Spleen (tissue), 11 donors: ENCODE results near the gene PPIL1. TPM values are rescaled to one million over a fixed set of nuclear protein-coding genes. Genes with fewer than 3 reads are reported as not detected.

Experiments
- DNase-seq: peaks from one replicate; pipeline ENCODE4 v3.0.0-alpha.2; 2020
- H3K27ac ChIP-seq, 8 donors: fragments of 200-600 bp; sonication (generic) in 7 of 8; 1 replicate in 4 of 8; 2 replicates in 4 of 8; pipeline versions ENCODE4 v1.5.0 to v1.8.0; 2016 to 2021; ENCODE audit warnings: inconsistent platforms in 4 of 8, mild to moderate bottlenecking in 4 of 8, moderate library complexity in 1 of 8
- H3K27me3 ChIP-seq, 7 donors: fragments of 200-600 bp; sonication (generic) in 6 of 7; replicated peaks in 1 of 7; 1 replicate in 4 of 7; 2 replicates in 3 of 7; pipeline versions ENCODE4 v1.5.0 to v1.8.0; 2016 to 2021; ENCODE audit warnings: inconsistent platforms in 3 of 7, mild to moderate bottlenecking in 1 of 7
- H3K36me3 ChIP-seq, 6 donors: fragments of 200-600 bp; sonication (generic) in 5 of 6; 1 replicate in 4 of 6; 2 replicates in 2 of 6; pipeline versions ENCODE4 v1.5.0 to v1.8.0; 2016 to 2021; ENCODE audit warnings: inconsistent platforms in 2 of 6
- H3K4me1 ChIP-seq, 6 donors: fragments of 200-600 bp; sonication (generic) in 5 of 6; 1 replicate in 3 of 6; 2 replicates in 3 of 6; pipeline versions ENCODE4 v1.5.0 to v1.8.0; 2016 to 2021; ENCODE audit warnings: inconsistent platforms in 3 of 6
- H3K4me3 ChIP-seq, 8 donors: fragments of 200-600 bp; sonication (generic) in 7 of 8; 1 replicate in 4 of 8; 2 replicates in 4 of 8; pipeline versions ENCODE4 v1.5.0 to v1.8.0; 2016 to 2021; ENCODE audit warnings: inconsistent platforms in 4 of 8, mild to moderate bottlenecking in 4 of 8, moderate library complexity in 2 of 8
- H3K9me3 ChIP-seq, 8 donors: fragments of 200-600 bp; sonication (generic) in 7 of 8; 1 replicate in 4 of 8; 2 replicates in 4 of 8; pipeline versions ENCODE4 v1.5.0 to v1.8.0; 2016 to 2021; ENCODE audit warnings: inconsistent platforms in 4 of 8
- POLR2A ChIP-seq, 3 donors: fragments of 450-650 bp; IDR thresholded peaks; one replicate each; pipeline ENCODE4 v1.5.1; 2017; ENCODE audit warnings: antibody characterized with exemption in 3 of 3, mild to moderate bottlenecking in 1 of 3
- POLR2AphosphoS5 ChIP-seq, 3 donors: sonication (generic); formaldehyde crosslinking; IDR thresholded peaks; one replicate each; pipeline ENCODE4 v1.5.1; 2017; ENCODE audit warnings: antibody characterized with exemption in 3 of 3
- WGBS, 5 donors: extraction: QIAGEN DNeasy Blood & Tissue Kit in 3 of 5; methylation state at CpG; one replicate each; pipeline versions ENCODE4 v1.1.5 to v1.1.7; 2013 to 2018; 5-methylcytosine and 5-hydroxymethylcytosine counted together
- intact Hi-C: fragments of 100-400 bp; cut with DNase I; formaldehyde crosslinking; loops from one replicate; pipeline ENCODE4 v1.15.0; 2023; ENCODE audit warnings: low total_unique reads
- polyA plus RNA-seq, 3 donors: library from polyadenylated mRNA; stranded (reverse); fragments of 200-250 nt; gene quantifications; one replicate each; pipeline ENCODE4 v1.2.1, GENCODE V29; 2013
- total RNA-seq, 7 donors: library from RNA; depleted of rRNA in 3 of 7; stranded (reverse); fragments of >200 nt in 3 of 7; fragmentation: NEBNext Ultra II Directional in 4 of 7; extraction: Animal tissue kit (Norgen Biotek cat#: 25700) in 4 of 7; gene quantifications; one replicate each; pipeline versions ENCODE4 v1.1.0 to v1.2.1, GENCODE V29; 2016 to 2021
- TF ChIP-seq, protein P1 (sequence below), 11 experiments: fragments of 200-600 bp in 7 of 11; fragments of 450-650 bp in 4 of 11; sonication (generic) in 4 of 11; IDR thresholded peaks in 8 of 11; conservative IDR thresholded peaks in 3 of 11; 1 replicate in 7 of 11; 2 replicates in 4 of 11; pipeline versions ENCODE4 v1.4.0 to v1.8.0; 2016 to 2021; ENCODE audit warnings: antibody characterized with exemption in 11 of 11, inconsistent platforms in 4 of 11, mild to moderate bottlenecking in 1 of 11
- donor health status: healthy with polysubstance abuse.
- donor health status: DM: no; HTN: no; CAD: no; lungs with moderate emphysema.
- donor health status: DM: no; HTN: no; CAD: no.
- donor health status: Bipolar disorder and iron deficiency.
- donor health status: healthy.
- donor health status: DM: no; HTN: no; CAD: no.
- donor health status: DM: yes; HTN: yes; CAD: no.

The PPIL1 gene
- total and polyA plus RNA-seq, 10 donors, result 8.7 to 26.4 (median 13.5) TPM

DNA sequence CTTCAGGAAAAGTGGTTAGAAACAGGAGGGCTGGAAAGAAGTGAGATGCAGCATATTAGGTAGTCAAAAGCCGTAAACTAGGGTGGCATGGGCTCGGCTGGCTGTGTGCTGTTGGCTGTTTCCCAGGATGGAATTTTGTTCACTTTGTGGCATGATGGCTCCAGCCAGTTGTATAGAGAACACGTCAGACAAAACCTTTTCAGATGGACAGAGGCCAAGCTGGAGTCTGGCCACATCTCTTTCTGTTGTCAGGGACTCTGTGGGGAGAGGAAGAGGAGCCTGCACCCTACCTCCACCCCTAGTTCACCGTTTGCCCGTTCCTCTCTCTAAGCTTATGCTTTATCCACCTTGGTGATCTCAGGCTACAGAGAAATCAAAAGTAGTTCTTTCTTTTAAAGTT lies 33.2 kb upstream of the PPIL1 start:
- no peak for DNase-seq
- Histone ChIP-seq H3K4me1 (peaks cover 4 to 25% (median 14%) of the 10 kb centered on the region in 6 donors), H3K9me3 (no peaks in the 10 kb centered on the region), H3K27me3 (no peaks in the 10 kb centered on the region), H3K36me3 (peaks cover 5 to 91% (median 41%) of the 10 kb centered on the region in 6 donors), H3K27ac (no peak overlapping the region), H3K4me3 (no peak overlapping the region)
- 55 to 72% (median 65%) methylated on average over 5 of the region's 5 CpGs for WGBS, 5 donors
- intact Hi-C loops, result loop anchor here (10.0 kb wide), 1 partner anchor 57 kb away; no protein-coding TSS in a partner anchor
- TF ChIP-seq POLR2AphosphoS5 (IDR thresholded peaks at IDR 0.05) (no peak), POLR2A (IDR thresholded peaks at IDR 0.05) (no peak)
- TF ChIP-seq, protein P1, sequence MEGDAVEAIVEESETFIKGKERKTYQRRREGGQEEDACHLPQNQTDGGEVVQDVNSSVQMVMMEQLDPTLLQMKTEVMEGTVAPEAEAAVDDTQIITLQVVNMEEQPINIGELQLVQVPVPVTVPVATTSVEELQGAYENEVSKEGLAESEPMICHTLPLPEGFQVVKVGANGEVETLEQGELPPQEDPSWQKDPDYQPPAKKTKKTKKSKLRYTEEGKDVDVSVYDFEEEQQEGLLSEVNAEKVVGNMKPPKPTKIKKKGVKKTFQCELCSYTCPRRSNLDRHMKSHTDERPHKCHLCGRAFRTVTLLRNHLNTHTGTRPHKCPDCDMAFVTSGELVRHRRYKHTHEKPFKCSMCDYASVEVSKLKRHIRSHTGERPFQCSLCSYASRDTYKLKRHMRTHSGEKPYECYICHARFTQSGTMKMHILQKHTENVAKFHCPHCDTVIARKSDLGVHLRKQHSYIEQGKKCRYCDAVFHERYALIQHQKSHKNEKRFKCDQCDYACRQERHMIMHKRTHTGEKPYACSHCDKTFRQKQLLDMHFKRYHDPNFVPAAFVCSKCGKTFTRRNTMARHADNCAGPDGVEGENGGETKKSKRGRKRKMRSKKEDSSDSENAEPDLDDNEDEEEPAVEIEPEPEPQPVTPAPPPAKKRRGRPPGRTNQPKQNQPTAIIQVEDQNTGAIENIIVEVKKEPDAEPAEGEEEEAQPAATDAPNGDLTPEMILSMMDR (IDR thresholded peaks at IDR 0.05 in 8 of 11, conservative IDR thresholded peaks at IDR 0.05 in 3 of 11), result no peak

DNA sequence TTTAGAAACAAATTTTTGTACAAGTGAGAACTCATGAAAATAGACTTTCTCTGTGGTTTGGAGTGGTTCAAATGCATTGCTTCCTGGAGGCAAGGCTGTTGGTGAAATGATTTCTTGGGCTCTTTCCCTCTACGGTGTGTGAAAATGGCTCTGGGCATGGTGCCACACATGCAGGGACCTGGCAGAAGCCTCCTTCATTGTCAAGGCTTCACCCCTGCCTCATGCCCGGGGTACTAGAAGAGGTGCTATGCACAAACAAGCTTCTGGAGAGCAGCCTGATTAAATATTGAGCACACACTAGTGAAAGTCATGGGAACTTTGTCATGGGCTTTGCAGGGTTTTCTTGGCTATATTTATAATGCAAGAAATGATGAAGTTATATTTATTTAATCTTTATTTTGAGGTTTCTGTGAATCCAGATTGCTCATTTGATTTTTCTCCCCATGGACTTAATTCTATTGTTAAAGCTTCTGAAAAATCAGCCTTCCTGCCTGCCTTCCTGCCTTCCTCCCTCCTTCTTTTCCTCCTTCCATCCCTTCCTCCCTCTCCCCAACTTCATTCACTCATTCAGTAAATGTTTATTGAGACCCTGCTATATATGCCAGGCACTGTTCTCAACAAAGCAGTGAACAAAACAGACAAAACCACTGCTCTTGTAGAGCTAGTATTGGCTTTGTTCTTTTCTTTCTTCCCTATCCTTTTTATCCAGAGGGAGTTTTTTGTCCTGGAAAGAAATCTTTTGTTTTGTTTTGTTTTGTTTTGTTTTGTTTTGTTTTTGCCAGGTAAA lies 32.1 kb upstream of the PPIL1 start:
- H3K4me1 ChIP-seq, result peaks cover 0 to 14% (median 5%) of the 10 kb centered on the region in 6 donors
- H3K27ac ChIP-seq, result no peak overlapping the region
- H3K36me3 ChIP-seq, result peaks cover 9 to 92% (median 47%) of the 10 kb centered on the region in 6 donors

DNA sequence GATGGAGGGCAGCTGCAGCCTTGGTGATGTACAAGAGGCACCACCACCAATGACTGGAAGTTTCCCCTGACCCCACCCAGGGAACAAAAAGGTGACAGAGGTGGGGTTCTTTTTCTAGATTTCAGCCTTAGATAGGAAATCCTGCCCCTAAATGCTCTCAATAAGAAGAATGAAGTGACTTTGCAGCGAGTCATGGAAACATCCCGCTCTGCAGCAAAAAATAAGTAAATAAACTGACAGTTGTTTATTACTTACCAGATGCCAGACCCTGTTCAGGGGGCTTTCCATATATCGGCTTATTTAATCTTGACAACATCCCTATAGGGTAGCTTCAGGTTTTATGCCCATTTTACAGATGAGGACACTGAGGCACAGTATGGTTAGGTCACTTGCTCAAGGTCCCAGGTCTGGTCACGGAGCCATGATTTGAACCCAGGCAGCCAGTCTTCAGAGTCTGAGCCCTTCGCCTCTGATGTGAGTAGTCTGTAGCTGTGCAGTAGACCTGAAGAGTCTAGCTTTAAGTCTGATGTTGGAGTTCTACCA lies 30.3 kb upstream of the PPIL1 start:
- 94 to 98% (median 97%) methylated on average over 5 of the region's 5 CpGs for WGBS, 5 donors
- Histone ChIP-seq H3K27ac (no peak overlapping the region), H3K27me3 (no peaks in the 10 kb centered on the region), H3K9me3 (no peaks in the 10 kb centered on the region), H3K4me1 (peaks cover 0 to 6% (median 0%) of the 10 kb centered on the region in 6 donors), H3K4me3 (no peak overlapping the region), H3K36me3 (peaks cover 9 to 97% (median 62%) of the 10 kb centered on the region in 6 donors)
- DNase-seq, result no peak
- intact Hi-C loops, result loop anchor here (10.0 kb wide), 1 partner anchor 60 kb away; no protein-coding TSS in a partner anchor
- TF ChIP-seq POLR2AphosphoS5 (IDR thresholded peaks at IDR 0.05), result no peak

More for the DNA sequence above, 32.1 kb upstream of the PPIL1 start:
- 7 to 51% (median 33%) methylated on average over 2 of the region's 2 CpGs for WGBS, 5 donors
- Histone ChIP-seq H3K9me3 (no peaks in the 10 kb centered on the region), H3K4me3 (no peak overlapping the region), H3K27me3 (no peaks in the 10 kb centered on the region)
- intact Hi-C loops, result loop anchor here (10.0 kb wide), 1 partner anchor 58 kb away; no protein-coding TSS in a partner anchor
- no peak for DNase-seq
- TF ChIP-seq POLR2A (IDR thresholded peaks at IDR 0.05) (no peak), POLR2AphosphoS5 (IDR thresholded peaks at IDR 0.05) (no peak)
- TF ChIP-seq, protein P1 (IDR thresholded peaks at IDR 0.05 in 8 of 11, conservative IDR thresholded peaks at IDR 0.05 in 3 of 11), result no peak

DNA sequence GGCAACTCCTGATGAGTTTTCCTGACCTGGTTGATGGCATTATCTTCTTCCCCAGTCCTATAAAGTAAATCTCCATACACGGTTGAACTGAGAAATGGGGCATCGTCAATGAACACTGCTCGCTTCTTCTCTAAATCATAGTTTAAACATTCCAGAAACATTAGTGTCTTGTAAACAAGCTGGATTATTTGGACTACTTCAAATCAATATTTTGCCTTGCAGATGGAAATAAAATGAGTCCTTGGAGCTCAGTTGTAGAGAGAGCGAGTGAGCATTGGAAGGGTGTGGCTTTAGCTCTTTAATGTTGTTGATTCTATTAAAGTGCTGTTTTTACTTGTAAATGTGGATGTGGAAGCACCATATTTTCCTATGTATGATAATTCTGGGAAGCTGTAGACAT lies 29.5 kb upstream of the PPIL1 start:
- peaks cover 0 to 6% (median 0%) of the 10 kb centered on the region in 6 donors for H3K4me1 ChIP-seq
- peaks cover 9 to 100% (median 67%) of the 10 kb centered on the region in 6 donors for H3K36me3 ChIP-seq
- H3K27me3 ChIP-seq, result no peaks in the 10 kb centered on the region
- WGBS, 5 donors, result 94 to 97% (median 95%) methylated on average over 4 of the region's 4 CpGs
- DNase-seq, result no peak
- no peak overlapping the region for H3K27ac ChIP-seq
- TF ChIP-seq, protein P1 (IDR thresholded peaks at IDR 0.05 in 8 of 11, conservative IDR thresholded peaks at IDR 0.05 in 3 of 11), result no peak
- no peak for TF ChIP-seq POLR2A (IDR thresholded peaks at IDR 0.05)
- TF ChIP-seq POLR2AphosphoS5 (IDR thresholded peaks at IDR 0.05), result no peak
- H3K9me3 ChIP-seq, result no peaks in the 10 kb centered on the region
- intact Hi-C loops, result loop anchor here (10.0 kb wide), 1 partner anchor 61 kb away; no protein-coding TSS in a partner anchor
- H3K4me3 ChIP-seq, result no peak overlapping the region
